GM12872 (cell line): ENCODE data around the gene OR7C2.
A peak's percentile ranks its signal among the peaks of the same experiment; 100 is the strongest.

Experiments
- TF ChIP-seq, protein P1 (sequence below): IDR thresholded peaks from 3 replicates; pipeline ENCODE4 v1.5.1; 2011; ENCODE audit warnings: low read depth, mild to moderate bottlenecking, low read length, moderate library complexity; ENCODE audit not compliant: insufficient read depth

The OR7C2 gene

DNA sequence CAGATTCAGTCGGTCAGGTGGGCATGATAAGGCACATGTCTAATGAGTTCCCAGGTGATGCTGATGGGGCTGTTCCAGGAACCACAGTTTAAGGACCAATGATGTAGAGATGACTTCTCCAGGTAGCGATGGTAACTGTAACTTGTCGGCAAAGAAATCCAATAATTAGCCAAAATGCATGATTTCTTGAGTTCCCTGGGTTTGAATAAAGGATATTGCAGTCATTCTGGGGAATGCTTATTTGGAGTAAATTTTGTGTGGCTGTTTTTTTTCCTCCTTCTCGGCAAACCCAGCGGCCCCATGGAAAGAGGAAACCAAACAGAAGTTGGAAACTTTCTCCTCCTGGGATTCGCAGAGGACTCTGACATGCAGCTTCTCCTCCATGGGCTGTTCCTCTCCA, at the start of gene OR7C2:
Gene OR7C2 (plus strand): TSS at position 301 of the 400 bp plus-strand sequence. CDS start 0 bp downstream, at position 301.
- TF ChIP-seq, protein P1, sequence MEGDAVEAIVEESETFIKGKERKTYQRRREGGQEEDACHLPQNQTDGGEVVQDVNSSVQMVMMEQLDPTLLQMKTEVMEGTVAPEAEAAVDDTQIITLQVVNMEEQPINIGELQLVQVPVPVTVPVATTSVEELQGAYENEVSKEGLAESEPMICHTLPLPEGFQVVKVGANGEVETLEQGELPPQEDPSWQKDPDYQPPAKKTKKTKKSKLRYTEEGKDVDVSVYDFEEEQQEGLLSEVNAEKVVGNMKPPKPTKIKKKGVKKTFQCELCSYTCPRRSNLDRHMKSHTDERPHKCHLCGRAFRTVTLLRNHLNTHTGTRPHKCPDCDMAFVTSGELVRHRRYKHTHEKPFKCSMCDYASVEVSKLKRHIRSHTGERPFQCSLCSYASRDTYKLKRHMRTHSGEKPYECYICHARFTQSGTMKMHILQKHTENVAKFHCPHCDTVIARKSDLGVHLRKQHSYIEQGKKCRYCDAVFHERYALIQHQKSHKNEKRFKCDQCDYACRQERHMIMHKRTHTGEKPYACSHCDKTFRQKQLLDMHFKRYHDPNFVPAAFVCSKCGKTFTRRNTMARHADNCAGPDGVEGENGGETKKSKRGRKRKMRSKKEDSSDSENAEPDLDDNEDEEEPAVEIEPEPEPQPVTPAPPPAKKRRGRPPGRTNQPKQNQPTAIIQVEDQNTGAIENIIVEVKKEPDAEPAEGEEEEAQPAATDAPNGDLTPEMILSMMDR, result no peak

DNA sequence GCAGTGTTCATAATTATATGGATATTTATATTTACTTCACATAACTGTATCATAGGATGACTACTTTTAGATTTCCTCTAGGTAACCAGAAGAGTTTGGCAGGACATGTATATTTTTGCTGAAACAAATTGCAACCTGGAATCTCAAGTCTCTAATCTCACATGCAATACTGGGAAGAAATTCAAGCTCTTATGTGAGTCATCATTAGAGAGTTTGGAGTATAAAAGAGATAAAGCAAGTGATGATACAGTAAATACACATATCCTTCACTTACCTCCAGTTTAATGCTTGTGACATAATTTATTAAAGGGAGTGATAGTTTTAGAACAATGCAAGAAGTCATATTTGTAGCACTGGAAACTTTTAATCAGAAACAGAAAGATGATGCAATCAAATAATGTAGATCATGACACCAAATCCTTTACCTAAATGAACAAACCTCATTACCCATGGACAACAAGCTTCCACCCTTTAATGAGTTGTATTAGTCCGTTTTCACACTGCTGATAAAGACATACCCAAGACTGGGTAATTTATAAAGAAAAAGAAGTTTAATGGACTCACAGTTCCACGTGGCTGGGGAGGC, 39.5 kb upstream of the OR7C2 start:
- TF ChIP-seq, protein P1, result no peak

DNA sequence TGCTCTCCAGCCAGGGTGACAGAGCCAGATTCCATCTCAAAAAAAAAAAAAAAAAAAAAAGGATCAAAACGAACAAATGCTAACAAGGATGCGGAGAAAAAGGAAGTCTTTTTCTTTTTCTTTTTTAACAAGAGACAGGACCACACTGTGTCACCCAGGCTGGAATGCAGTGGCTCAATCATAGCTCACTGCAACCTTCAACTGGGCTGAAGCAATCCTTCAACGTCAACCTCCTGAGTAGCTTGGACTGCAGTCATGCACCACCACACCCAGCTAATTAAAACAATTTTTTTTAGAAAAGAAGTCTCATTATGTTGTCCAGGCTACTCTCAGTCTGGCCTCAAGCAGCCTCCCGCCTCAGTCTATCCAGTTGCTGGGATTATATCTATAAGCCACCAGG, 34.6 kb upstream of the OR7C2 start:
- TF ChIP-seq, protein P1, result no peak

DNA sequence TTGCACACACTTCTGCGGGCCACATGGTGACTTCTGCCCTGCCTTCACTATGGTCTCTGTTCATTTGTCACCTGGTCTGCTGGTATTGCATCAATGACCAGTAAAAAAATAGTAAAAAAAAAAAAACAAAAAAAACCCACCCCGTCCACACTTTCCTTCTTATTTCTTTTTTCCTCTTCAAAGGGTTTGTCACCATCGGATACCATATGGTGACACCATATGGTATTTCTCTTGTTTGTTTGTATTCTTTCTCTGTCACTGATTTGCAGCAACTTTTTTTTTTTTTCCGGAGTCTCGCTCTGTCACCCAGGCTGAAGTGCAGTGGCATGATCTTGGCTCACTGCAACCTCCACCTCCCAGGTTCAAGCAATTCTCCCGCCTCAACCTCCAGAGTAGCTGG, 26.2 kb upstream of the OR7C2 start:
- TF ChIP-seq, protein P1, result no peak

DNA sequence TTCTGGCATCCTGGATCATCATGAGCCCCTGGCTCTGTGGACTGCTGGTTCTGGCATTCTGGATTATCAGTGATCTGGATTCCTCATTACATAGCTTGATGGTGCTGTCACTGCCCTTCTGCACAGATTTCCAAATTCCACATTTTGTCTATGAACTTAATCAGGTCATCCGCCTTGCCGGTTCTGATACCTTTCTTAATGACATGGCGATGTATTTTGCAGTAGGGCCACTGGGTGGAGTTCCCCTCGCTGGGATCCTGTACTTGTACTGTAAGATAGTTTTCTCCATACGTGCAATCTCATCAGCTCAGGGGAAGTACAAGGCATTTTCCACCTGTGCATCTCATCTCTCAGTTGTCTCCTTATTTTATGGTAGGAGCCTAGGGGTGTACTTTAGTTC, 24.4 kb upstream of the OR7C2 start:
- TF ChIP-seq, protein P1, result peak; percentile 25; the same call in 1 of the 3 replicates

DNA sequence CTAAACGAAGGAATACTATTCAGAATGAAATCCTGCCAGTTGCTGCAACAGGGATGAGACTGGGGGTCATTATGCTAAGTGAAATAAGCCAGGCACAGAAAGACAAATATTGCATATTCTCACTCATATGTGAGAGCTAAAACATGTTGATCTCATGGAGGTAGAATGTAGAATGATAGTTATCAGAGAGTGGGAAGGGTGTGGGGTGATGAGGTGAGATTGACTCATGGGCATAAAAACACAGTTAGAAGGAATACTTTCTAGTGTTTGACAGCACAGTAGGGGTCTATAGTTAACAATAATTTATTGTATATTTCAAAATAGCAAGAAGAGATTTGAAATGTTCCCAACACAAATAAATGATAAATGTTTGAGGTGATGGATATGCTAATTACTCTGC, 7.8 kb upstream of the OR7C2 start:
- TF ChIP-seq, protein P1, result no peak

DNA sequence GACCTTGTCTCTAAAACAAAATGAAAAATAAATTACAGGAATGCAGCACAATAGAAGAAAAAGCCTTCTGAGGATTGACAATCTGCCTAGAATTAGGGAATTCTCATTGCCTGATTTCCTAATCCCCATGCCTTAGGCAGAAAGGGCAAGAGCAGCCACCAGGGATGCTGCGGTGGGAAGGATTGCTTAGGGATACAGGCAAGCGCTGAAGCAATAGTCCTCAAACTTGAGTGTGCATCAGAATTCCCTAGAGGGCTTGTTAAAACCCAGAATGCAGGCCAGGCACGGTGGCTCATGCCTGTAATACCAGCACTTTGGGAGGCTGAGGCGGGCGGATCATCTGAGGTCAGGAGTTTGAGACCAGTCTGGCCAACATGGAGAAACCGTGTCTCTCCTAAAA, 1.0 kb upstream of the OR7C2 start:
- TF ChIP-seq, protein P1, result no peak
